Left lung (tissue), 10 donors: ENCODE measurements around the gene C1QB. TPM values are rescaled to one million over a fixed set of nuclear protein-coding genes. Genes with fewer than 3 reads are reported as not detected.

Experiments
- ATAC-seq: fragments of 200-7000 bp; cut with Tn5 transposase; one replicate; pipeline ENCODE4 v1.9.1; 2020; ENCODE audit warnings: moderate library complexity
- DNase-seq, 4 donors: peaks; one replicate each; pipeline ENCODE4 v3.0.0-alpha.2; 2013 to 2020
- H3K27ac ChIP-seq, 2 donors: fragments of 200-600 bp; sonication (generic) in 1 of 2; one replicate each; pipeline versions ENCODE4 v1.5.0 to v1.8.0; 2020 to 2021
- H3K27me3 ChIP-seq, 2 donors: fragments of 200-600 bp; sonication (generic) in 1 of 2; one replicate each; pipeline versions ENCODE4 v1.5.0 to v1.8.0; 2020 to 2021
- H3K36me3 ChIP-seq, 2 donors: fragments of 200-600 bp; sonication (generic) in 1 of 2; one replicate each; pipeline versions ENCODE4 v1.5.0 to v1.8.0; 2020 to 2021
- H3K4me1 ChIP-seq, 2 donors: fragments of 200-600 bp; one replicate each; pipeline ENCODE4 v1.8.0; 2021
- H3K4me3 ChIP-seq, 2 donors: fragments of 200-600 bp; sonication (generic) in 1 of 2; one replicate each; pipeline versions ENCODE4 v1.5.0 to v1.8.0; 2020 to 2021; ENCODE audit warnings: mild to moderate bottlenecking in 1 of 2
- H3K9me3 ChIP-seq, 2 donors: fragments of 200-600 bp; sonication (generic) in 1 of 2; one replicate each; pipeline versions ENCODE4 v1.5.0 to v1.8.0; 2020 to 2021
- intact Hi-C, 2 donors: fragments of 100-400 bp; cut with DNase I; formaldehyde crosslinking; loops; one replicate each; pipeline versions ENCODE4 v1.11.2 to v1.14.2; 2022
- polyA plus RNA-seq, 6 donors: library from polyadenylated mRNA; unstranded; fragments of 120-200 nt; gene quantifications; one replicate each; pipeline ENCODE4 v1.2.1, GENCODE V29; 2013; ENCODE audit not compliant: insufficient read length in 6 of 6
- total RNA-seq, 2 donors: library from RNA; stranded (reverse); fragmentation: NEBNext Ultra II Directional; extraction: Animal tissue kit (Norgen Biotek cat#: 25700); gene quantifications; one replicate each; pipeline ENCODE4 v1.2.1, GENCODE V29; 2021
- TF ChIP-seq, protein P1 (sequence below), 2 donors: fragments of 200-600 bp; sonication (generic) in 1 of 2; IDR thresholded peaks; one replicate each; pipeline versions ENCODE4 v1.5.0 to v1.8.0; 2021; ENCODE audit warnings: antibody characterized with exemption in 2 of 2
- donor health status: DM: no; HTN: yes; CAD: no.
- donor health status: DM: no; HTN: no; CAD: no.

The C1QB gene
- total and polyA plus RNA-seq, 8 donors: 12.3 to 648 (median 17.6) TPM

GRCh38 chr1:22615886-22616285, 37.1 kb upstream of the C1QB start:
- ATAC-seq (no peak), DNase-seq (no peak)
- no peaks in the 10 kb centered on the region for H3K4me1 ChIP-seq
- no peaks in the 10 kb centered on the region for H3K36me3 ChIP-seq
- H3K4me3 ChIP-seq: no peak overlapping the region
- no peak overlapping the region for H3K27ac ChIP-seq
- no peaks in the 10 kb centered on the region for H3K9me3 ChIP-seq
- intact Hi-C loops: no loop called here
- TF ChIP-seq, protein P1, sequence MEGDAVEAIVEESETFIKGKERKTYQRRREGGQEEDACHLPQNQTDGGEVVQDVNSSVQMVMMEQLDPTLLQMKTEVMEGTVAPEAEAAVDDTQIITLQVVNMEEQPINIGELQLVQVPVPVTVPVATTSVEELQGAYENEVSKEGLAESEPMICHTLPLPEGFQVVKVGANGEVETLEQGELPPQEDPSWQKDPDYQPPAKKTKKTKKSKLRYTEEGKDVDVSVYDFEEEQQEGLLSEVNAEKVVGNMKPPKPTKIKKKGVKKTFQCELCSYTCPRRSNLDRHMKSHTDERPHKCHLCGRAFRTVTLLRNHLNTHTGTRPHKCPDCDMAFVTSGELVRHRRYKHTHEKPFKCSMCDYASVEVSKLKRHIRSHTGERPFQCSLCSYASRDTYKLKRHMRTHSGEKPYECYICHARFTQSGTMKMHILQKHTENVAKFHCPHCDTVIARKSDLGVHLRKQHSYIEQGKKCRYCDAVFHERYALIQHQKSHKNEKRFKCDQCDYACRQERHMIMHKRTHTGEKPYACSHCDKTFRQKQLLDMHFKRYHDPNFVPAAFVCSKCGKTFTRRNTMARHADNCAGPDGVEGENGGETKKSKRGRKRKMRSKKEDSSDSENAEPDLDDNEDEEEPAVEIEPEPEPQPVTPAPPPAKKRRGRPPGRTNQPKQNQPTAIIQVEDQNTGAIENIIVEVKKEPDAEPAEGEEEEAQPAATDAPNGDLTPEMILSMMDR (IDR thresholded peaks at IDR 0.05): no peak
- peaks cover 5 to 98% of the 10 kb centered on the region in 2 donors for H3K27me3 ChIP-seq

- no peak overlapping the region for H3K4me3 ChIP-seq
- no peaks in the 10 kb centered on the region for H3K9me3 ChIP-seq
- intact Hi-C loops: no loop called here
- TF ChIP-seq, protein P1 (IDR thresholded peaks at IDR 0.05): no peak
- no peak overlapping the region for H3K27ac ChIP-seq
- DNase-seq: no peak
- no peaks in the 10 kb centered on the region for H3K36me3 ChIP-seq
- ATAC-seq: no peak
- H3K4me1 ChIP-seq: no peaks in the 10 kb centered on the region
- H3K27me3 ChIP-seq: peaks cover 5 to 98% of the 10 kb centered on the region in 2 donors
Measured at GRCh38 chr1:22616571-22616970, 36.5 kb upstream of the C1QB start.

DNA sequence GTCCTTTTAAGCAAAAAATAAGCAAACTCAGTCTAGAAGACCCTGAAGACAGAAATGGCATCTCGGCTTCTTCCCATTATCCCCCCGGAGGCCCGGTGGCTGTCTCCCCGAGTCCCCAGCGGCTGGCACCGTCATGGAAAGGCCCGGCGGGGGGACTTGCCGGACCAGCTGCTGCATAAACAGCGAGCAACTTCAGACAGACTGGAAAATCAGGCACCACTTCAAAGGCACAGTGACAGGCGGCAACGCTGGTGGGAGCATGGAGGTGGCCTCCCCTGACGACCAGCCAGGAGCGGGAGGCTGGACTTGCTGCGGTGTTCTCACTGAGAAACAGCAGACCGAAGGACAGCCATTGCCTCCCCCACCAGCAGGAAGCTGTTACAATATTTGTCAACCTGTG, 35.0 kb upstream of the C1QB start:
- ATAC-seq (no peak), DNase-seq (peak in 1 of 4 donors; percentile 47)
- TF ChIP-seq, protein P1 (IDR thresholded peaks at IDR 0.05): no peak
- no peaks in the 10 kb centered on the region for H3K4me1 ChIP-seq
- no peak overlapping the region for H3K4me3 ChIP-seq
- no peaks in the 10 kb centered on the region for H3K9me3 ChIP-seq
- no peaks in the 10 kb centered on the region for H3K36me3 ChIP-seq
- no peak overlapping the region for H3K27ac ChIP-seq
- H3K27me3 ChIP-seq: peaks cover 5 to 99% of the 10 kb centered on the region in 2 donors
- intact Hi-C loops: no loop called here

GRCh38 chr1:22619252-22619651, 33.8 kb upstream of the C1QB start:
- H3K27me3 ChIP-seq: peaks cover 5 to 98% of the 10 kb centered on the region in 2 donors
- TF ChIP-seq, protein P1 (IDR thresholded peaks at IDR 0.05): no peak
- H3K4me3 ChIP-seq: no peak overlapping the region
- no peaks in the 10 kb centered on the region for H3K36me3 ChIP-seq
- ATAC-seq (no peak), DNase-seq (no peak)
- intact Hi-C loops: no loop called here
- no peaks in the 10 kb centered on the region for H3K9me3 ChIP-seq
- H3K4me1 ChIP-seq: no peaks in the 10 kb centered on the region
- no peak overlapping the region for H3K27ac ChIP-seq

GRCh38 chr1:22619798-22620197, 33.2 kb upstream of the C1QB start:
- intact Hi-C loops: no loop called here
- no peaks in the 10 kb centered on the region for H3K36me3 ChIP-seq
- H3K4me1 ChIP-seq: no peaks in the 10 kb centered on the region
- H3K27ac ChIP-seq: no peak overlapping the region
- H3K4me3 ChIP-seq: no peak overlapping the region
- ATAC-seq: no peak
- no peak for DNase-seq
- TF ChIP-seq, protein P1 (IDR thresholded peaks at IDR 0.05): no peak
- H3K27me3 ChIP-seq: peaks cover 5 to 98% of the 10 kb centered on the region in 2 donors
- no peaks in the 10 kb centered on the region for H3K9me3 ChIP-seq
